ENCODE results near the gene LRRC4. TPM values are rescaled to one million over a fixed set of nuclear protein-coding genes. Genes with fewer than 3 reads are reported as not detected.

Gene LRRC4
- total and polyA plus RNA-seq, 2 donors (not counting 1 experiment from before 2014, with no cell fraction given) = 0.20 to 0.33 TPM

DNA sequence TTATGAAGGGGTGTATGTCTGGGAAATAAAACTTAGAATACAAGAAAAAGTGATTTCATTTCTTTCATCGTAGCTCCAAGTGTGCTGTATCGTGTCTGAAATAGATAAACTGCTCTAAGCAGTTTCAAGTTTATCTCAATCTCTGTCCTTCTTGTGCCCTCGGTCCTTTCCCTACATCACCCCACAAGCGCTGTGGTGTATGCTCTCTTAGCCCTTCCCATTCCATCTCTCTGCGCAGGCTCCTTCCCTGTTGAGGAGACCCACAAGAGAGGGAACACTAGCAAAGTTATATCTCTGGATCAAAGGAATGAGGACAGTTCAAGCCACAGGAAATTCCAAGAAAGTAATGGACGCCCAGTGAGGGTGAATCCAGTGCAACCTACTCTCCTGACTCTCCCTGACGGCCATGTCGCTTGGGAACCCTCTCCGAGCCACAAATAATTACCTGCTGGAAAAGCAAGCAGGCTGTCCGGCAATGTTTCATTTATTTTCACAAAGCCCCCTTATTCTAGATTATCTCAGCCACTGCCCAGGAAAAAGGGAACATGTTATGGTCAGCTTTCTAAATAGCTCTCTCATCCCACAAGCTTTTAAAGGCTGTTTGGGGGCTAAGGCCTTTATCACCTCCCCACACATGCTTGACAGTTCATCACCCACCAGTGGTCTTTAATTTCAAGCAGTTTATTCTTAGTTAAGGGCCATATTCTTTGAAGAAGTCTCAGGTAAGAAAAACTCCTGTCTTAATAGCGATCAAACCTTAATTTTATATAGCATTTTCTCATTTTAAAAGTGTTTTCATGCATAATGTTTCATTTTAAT is 34.8 kb downstream of the LRRC4 start:
- Histone ChIP-seq H3K4me1 (ENCODE audit: control insufficient read depth, extremely low read depth, insufficient read depth, low read length) (peaks cover 12% of the 10 kb centered on the region), H3K27ac (ENCODE audit: insufficient read depth, low read length) (no peak overlapping the region)
- no peak for TF ChIP-seq EZH2 (IDR thresholded peaks at IDR 0.05; ENCODE audit: low read length, missing control alignments)

DNA sequence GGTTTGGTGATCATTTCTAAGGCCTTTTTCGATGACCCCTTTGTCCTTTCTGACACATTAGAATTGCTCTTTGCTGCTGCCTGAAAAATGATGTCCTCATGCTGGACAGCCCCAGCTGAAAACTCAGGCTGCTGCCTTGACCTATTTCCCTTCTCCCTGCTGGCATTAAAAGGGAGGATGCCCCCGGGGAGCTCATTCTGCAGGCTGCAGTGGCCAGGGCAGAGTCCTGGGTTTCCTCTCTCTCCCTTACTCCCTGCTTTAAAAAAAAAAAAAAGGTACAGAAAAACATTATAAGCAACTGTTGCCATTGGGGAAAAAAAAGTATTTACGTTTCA is 35.4 kb downstream of the LRRC4 start:
- no peak overlapping the region for H3K4me2 ChIP-seq (ENCODE audit: extremely low read depth, insufficient read depth, low read length)
- no peaks in the 10 kb centered on the region for H3K9me3 ChIP-seq (ENCODE audit: control insufficient read depth, insufficient read depth, low read depth, low read length)
- H3K27me3 ChIP-seq (ENCODE audit: control insufficient read depth, insufficient read depth, low read length) = no peaks in the 10 kb centered on the region
- no peaks in the 10 kb centered on the region for H3K36me3 ChIP-seq (ENCODE audit: control insufficient read depth, insufficient read depth, low read length)
- H4K20me1 ChIP-seq (ENCODE audit: control insufficient read depth, extremely low read depth, insufficient read depth, low read length) = no peaks in the 10 kb centered on the region
- H3K9ac ChIP-seq (ENCODE audit: insufficient read depth, low read length) = no peak overlapping the region
- no peak for DNase-seq (ENCODE audit: low read depth in 2 of 2)
- H3K79me2 ChIP-seq (ENCODE audit: control insufficient read depth, insufficient read depth, low read length) = no peaks in the 10 kb centered on the region
- no peak overlapping the region for H2AFZ ChIP-seq (ENCODE audit: low read length)
- TF ChIP-seq EZH2 (IDR thresholded peaks at IDR 0.05; ENCODE audit: low read length, missing control alignments) = no peak
- TF ChIP-seq, protein P1, sequence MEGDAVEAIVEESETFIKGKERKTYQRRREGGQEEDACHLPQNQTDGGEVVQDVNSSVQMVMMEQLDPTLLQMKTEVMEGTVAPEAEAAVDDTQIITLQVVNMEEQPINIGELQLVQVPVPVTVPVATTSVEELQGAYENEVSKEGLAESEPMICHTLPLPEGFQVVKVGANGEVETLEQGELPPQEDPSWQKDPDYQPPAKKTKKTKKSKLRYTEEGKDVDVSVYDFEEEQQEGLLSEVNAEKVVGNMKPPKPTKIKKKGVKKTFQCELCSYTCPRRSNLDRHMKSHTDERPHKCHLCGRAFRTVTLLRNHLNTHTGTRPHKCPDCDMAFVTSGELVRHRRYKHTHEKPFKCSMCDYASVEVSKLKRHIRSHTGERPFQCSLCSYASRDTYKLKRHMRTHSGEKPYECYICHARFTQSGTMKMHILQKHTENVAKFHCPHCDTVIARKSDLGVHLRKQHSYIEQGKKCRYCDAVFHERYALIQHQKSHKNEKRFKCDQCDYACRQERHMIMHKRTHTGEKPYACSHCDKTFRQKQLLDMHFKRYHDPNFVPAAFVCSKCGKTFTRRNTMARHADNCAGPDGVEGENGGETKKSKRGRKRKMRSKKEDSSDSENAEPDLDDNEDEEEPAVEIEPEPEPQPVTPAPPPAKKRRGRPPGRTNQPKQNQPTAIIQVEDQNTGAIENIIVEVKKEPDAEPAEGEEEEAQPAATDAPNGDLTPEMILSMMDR (conservative IDR thresholded peaks at IDR 0.05 in 1 of 2, IDR thresholded peaks at IDR 0.05 in 1 of 2; ENCODE audit: low read depth in 1 of 2, low read length in 2 of 2) = no peak
- no peak overlapping the region for H3K4me3 ChIP-seq (replicated peaks in 1 of 4; ENCODE audit: control extremely low read depth in 1 of 4, insufficient read depth in 1 of 4, low read depth in 3 of 4, low read length in 4 of 4)
- H3K4me1 ChIP-seq (ENCODE audit: control insufficient read depth, extremely low read depth, insufficient read depth, low read length) = peaks cover 12% of the 10 kb centered on the region
- H3K27ac ChIP-seq (ENCODE audit: insufficient read depth, low read length) = no peak overlapping the region

More for the DNA sequence above, 34.8 kb downstream of the LRRC4 start:
- Histone ChIP-seq H3K9ac (ENCODE audit: insufficient read depth, low read length) (no peak overlapping the region), H3K4me3 (replicated peaks in 1 of 4; ENCODE audit: control extremely low read depth in 1 of 4, insufficient read depth in 1 of 4, low read depth in 3 of 4, low read length in 4 of 4) (no peak overlapping the region), H3K27me3 (ENCODE audit: control insufficient read depth, insufficient read depth, low read length) (no peaks in the 10 kb centered on the region), H4K20me1 (ENCODE audit: control insufficient read depth, extremely low read depth, insufficient read depth, low read length) (no peaks in the 10 kb centered on the region), H3K9me3 (ENCODE audit: control insufficient read depth, insufficient read depth, low read depth, low read length) (no peaks in the 10 kb centered on the region), H3K79me2 (ENCODE audit: control insufficient read depth, insufficient read depth, low read length) (no peaks in the 10 kb centered on the region), H3K36me3 (ENCODE audit: control insufficient read depth, insufficient read depth, low read length) (no peaks in the 10 kb centered on the region), H2AFZ (ENCODE audit: low read length) (no peak overlapping the region), H3K4me2 (ENCODE audit: extremely low read depth, insufficient read depth, low read length) (no peak overlapping the region)
- no peak for DNase-seq (ENCODE audit: low read depth in 2 of 2)

DNA sequence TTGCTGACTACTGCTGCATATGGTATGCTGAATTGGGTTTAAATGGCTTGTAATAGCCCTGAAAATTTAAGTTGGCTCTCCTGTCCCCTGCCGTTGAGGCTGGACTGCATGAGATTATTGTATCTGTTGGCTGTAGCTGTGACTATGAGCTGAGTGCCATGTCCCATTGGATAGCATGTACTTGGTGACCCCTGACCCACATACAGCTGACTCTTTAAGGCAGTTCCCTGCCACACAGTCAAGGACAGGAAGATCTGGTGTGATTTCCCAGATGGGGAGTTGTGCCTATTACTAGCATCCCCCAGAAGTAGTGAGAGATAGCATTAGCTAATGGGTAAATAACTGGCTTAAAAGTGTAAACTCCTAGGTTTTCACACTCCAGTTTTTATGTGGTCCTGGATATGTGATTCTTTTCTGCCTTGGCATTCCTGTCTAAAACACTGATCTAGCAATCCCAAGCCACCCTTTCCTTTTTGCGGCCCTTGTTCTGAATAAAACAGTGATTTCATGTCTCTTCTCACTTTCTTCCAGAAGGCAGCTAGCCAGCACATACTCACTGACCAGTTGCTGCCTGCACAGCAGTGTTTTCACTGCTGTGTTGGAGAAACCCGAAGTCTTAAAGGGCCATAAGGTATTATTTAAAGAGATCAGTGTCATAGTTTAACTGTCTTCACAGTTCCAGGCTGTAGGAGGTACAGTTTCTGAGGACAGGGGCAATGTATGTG is 35.9 kb downstream of the LRRC4 start:
- Histone ChIP-seq H4K20me1 (ENCODE audit: control insufficient read depth, extremely low read depth, insufficient read depth, low read length) (no peaks in the 10 kb centered on the region), H3K27ac (ENCODE audit: insufficient read depth, low read length) (no peak overlapping the region), H3K4me2 (ENCODE audit: extremely low read depth, insufficient read depth, low read length) (peak overlapping the region; percentile 15), H3K4me3 (replicated peaks in 1 of 4; ENCODE audit: control extremely low read depth in 1 of 4, insufficient read depth in 1 of 4, low read depth in 3 of 4, low read length in 4 of 4) (no peak overlapping the region), H3K36me3 (ENCODE audit: control insufficient read depth, insufficient read depth, low read length) (no peaks in the 10 kb centered on the region), H2AFZ (ENCODE audit: low read length) (no peak overlapping the region), H3K9ac (ENCODE audit: insufficient read depth, low read length) (no peak overlapping the region), H3K79me2 (ENCODE audit: control insufficient read depth, insufficient read depth, low read length) (no peaks in the 10 kb centered on the region), H3K9me3 (ENCODE audit: control insufficient read depth, insufficient read depth, low read depth, low read length) (no peaks in the 10 kb centered on the region), H3K4me1 (ENCODE audit: control insufficient read depth, extremely low read depth, insufficient read depth, low read length) (peaks cover 12% of the 10 kb centered on the region), H3K27me3 (ENCODE audit: control insufficient read depth, insufficient read depth, low read length) (no peaks in the 10 kb centered on the region)
- TF ChIP-seq, protein P1 (conservative IDR thresholded peaks at IDR 0.05 in 1 of 2, IDR thresholded peaks at IDR 0.05 in 1 of 2; ENCODE audit: low read depth in 1 of 2, low read length in 2 of 2) = no peak
- TF ChIP-seq EZH2 (IDR thresholded peaks at IDR 0.05; ENCODE audit: low read length, missing control alignments) = no peak
- peak; percentile 35 to 84 for DNase-seq (ENCODE audit: low read depth in 2 of 2)

Measured in fibroblast of lung (primary cell).